ENCODE data around the gene ACO1.

ACO1 gene

DNA sequence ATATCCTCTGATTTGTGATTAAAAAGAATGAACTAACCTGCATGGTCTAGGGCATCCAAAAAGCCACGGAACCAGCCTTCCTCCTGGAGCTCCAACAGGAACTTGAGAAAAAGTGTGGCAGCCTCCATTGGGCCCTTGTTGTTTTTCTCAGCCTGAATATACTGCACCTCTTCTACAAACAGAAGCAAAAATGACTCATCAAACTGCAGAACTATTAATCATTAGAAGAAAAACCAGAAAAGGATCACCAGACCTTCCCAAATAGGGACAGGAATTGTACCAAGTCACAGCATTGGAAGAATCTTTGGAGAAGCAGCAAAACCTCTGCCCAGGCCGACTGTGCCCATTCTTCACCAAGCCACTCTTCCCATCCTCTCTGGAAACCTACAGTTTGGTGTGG lies 116.3 kb downstream of the ACO1 start:
- TF ChIP-seq, protein P1, sequence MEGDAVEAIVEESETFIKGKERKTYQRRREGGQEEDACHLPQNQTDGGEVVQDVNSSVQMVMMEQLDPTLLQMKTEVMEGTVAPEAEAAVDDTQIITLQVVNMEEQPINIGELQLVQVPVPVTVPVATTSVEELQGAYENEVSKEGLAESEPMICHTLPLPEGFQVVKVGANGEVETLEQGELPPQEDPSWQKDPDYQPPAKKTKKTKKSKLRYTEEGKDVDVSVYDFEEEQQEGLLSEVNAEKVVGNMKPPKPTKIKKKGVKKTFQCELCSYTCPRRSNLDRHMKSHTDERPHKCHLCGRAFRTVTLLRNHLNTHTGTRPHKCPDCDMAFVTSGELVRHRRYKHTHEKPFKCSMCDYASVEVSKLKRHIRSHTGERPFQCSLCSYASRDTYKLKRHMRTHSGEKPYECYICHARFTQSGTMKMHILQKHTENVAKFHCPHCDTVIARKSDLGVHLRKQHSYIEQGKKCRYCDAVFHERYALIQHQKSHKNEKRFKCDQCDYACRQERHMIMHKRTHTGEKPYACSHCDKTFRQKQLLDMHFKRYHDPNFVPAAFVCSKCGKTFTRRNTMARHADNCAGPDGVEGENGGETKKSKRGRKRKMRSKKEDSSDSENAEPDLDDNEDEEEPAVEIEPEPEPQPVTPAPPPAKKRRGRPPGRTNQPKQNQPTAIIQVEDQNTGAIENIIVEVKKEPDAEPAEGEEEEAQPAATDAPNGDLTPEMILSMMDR (IDR thresholded peaks at IDR 0.05; ENCODE audit: insufficient read depth, low read length, poor library complexity, severe bottlenecking), result no peak
- no peak overlapping the region for H3K4me3 ChIP-seq (replicated peaks; ENCODE audit: low read depth, low read length)
- no peaks in the 10 kb centered on the region; the same call in 1 of the 2 replicates for H3K36me3 ChIP-seq (ENCODE audit: control insufficient read depth, insufficient read depth, low read length)
- DNase-seq (ENCODE audit: extremely low read depth, insufficient read length), result no peak
- H3K27me3 ChIP-seq (replicated peaks; ENCODE audit: control insufficient read depth, insufficient read depth, low read length), result no peaks in the 10 kb centered on the region

DNA sequence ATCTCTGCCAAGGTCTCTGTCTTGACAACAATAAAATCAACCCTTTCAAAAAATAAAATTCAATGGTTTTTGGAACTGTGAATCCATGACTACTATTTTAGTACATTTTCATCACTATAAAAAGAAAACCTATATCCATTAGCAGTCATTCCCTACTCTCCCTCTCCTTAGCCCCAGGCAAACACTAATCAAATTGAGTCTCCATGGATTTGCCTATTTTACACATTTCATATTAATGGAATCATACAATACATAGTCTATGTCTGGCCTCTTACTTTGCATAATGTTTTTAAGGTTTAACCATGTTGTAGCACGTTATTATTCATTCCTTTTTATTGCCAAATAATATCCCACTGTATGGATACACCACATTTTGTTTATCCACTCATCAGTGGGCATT lies 117.4 kb downstream of the ACO1 start:
- TF ChIP-seq, protein P1 (IDR thresholded peaks at IDR 0.05; ENCODE audit: insufficient read depth, low read length, poor library complexity, severe bottlenecking), result no peak
- no peak for DNase-seq (ENCODE audit: extremely low read depth, insufficient read length)
- Histone ChIP-seq H3K27me3 (replicated peaks; ENCODE audit: control insufficient read depth, insufficient read depth, low read length) (no peaks in the 10 kb centered on the region), H3K36me3 (ENCODE audit: control insufficient read depth, insufficient read depth, low read length) (no peaks in the 10 kb centered on the region; the same call in 1 of the 2 replicates), H3K4me3 (replicated peaks; ENCODE audit: low read depth, low read length) (no peak overlapping the region)

DNA sequence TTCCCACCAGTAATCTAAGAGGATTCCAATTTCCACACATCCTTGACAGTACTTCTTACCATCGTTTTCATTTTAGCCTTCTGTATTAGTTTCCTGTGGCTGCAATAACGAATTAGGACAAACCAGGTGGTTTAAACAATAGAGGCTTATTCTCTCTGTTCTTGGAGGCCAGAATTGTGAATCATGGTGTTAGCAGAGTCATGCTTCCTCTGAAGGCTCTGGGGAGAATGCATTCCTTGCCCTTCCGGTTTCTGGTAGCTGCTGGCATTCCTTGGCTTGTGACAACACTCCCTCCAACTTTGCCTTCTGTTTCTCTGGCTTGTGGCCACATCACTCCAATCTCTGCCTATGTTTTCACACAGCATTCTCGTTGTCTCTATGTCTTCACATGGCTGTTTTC lies 118.0 kb downstream of the ACO1 start:
- no peaks in the 10 kb centered on the region; the same call in 1 of the 2 replicates for H3K36me3 ChIP-seq (ENCODE audit: control insufficient read depth, insufficient read depth, low read length)
- DNase-seq (ENCODE audit: extremely low read depth, insufficient read length), result no peak
- no peaks in the 10 kb centered on the region for H3K27me3 ChIP-seq (replicated peaks; ENCODE audit: control insufficient read depth, insufficient read depth, low read length)
- no peak overlapping the region for H3K4me3 ChIP-seq (replicated peaks; ENCODE audit: low read depth, low read length)
- TF ChIP-seq, protein P1 (IDR thresholded peaks at IDR 0.05; ENCODE audit: insufficient read depth, low read length, poor library complexity, severe bottlenecking), result no peak

GRCh38 chr9:32503008-32503407 lies 118.6 kb downstream of the ACO1 start:
- no peaks in the 10 kb centered on the region for H3K27me3 ChIP-seq (replicated peaks; ENCODE audit: control insufficient read depth, insufficient read depth, low read length)
- TF ChIP-seq, protein P1 (IDR thresholded peaks at IDR 0.05; ENCODE audit: insufficient read depth, low read length, poor library complexity, severe bottlenecking), result no peak
- no peaks in the 10 kb centered on the region; the same call in 1 of the 2 replicates for H3K36me3 ChIP-seq (ENCODE audit: control insufficient read depth, insufficient read depth, low read length)
- DNase-seq (ENCODE audit: extremely low read depth, insufficient read length), result no peak
- H3K4me3 ChIP-seq (replicated peaks; ENCODE audit: low read depth, low read length), result no peak overlapping the region
